H1 (cell line): ENCODE measurements around the gene ZBTB24. TPM values are rescaled to one million over a fixed set of nuclear protein-coding genes. Genes with fewer than 3 reads are reported as not detected.

Experiments used
- CTCF ChIA-PET: fragments of 300-600 bp; sonication (Branson Sonifier 250); formaldehyde crosslinking; loops from one replicate; lab custom pipeline; 2021; ENCODE audit not compliant: partially characterized antibody; lab: Charles Lee
- POLR2A ChIA-PET: fragments of 300-600 bp; sonication (Branson Sonifier 250); formaldehyde crosslinking; loops from one replicate; lab custom pipeline; 2021; ENCODE audit warnings: inconsistent platforms; ENCODE audit not compliant: partially characterized antibody; lab: Charles Lee
- DNase-seq, 2 experiments: peaks; one replicate each; pipeline versions ENCODE4 v3.0.0 to v3.0.0-alpha.2; 2010 to 2022; ENCODE audit warnings: low spot score in 2 of 2, low read depth in 1 of 2, mixed read lengths in 1 of 2
- FAIRE-seq: peaks from 2 replicates; lab custom pipeline; 2011; peaks lifted over from hg19 to GRCh38; lab: Jason Lieb, UNC
- H2AFZ ChIP-seq: 2 replicates; pipeline ENCODE4 v1.8.1; 2012; ENCODE audit warnings: low read length, inconsistent platforms
- H2AK5ac ChIP-seq: 2 replicates; pipeline ENCODE4 v1.6.1; 2013; ENCODE audit warnings: low read depth, low read length
- H2BK120ac ChIP-seq: replicated peaks from 2 replicates; pipeline ENCODE3; 2013; ENCODE audit warnings: low read depth, low read length, inconsistent platforms
- H2BK12ac ChIP-seq: 2 replicates; pipeline ENCODE4 v1.6.1; 2013; ENCODE audit warnings: low read depth, low read length
- H2BK15ac ChIP-seq: 2 replicates; pipeline ENCODE4 v1.6.1; 2013; ENCODE audit warnings: low read length
- H2BK20ac ChIP-seq: 2 replicates; pipeline ENCODE4 v1.6.1; 2013; ENCODE audit warnings: low read length
- H2BK5ac ChIP-seq: 2 replicates; pipeline ENCODE4 v1.6.1; 2013; ENCODE audit warnings: low read depth, low read length
- H3K14ac ChIP-seq: 2 replicates; pipeline ENCODE4 v1.6.1; 2013; ENCODE audit warnings: inconsistent platforms; ENCODE audit not compliant: insufficient read length
- H3K18ac ChIP-seq: 2 replicates; pipeline ENCODE4 v1.6.1; 2013; ENCODE audit warnings: low read length; ENCODE audit errors: extremely low read depth
- H3K23ac ChIP-seq: 2 replicates; pipeline ENCODE4 v1.6.1; 2013; ENCODE audit warnings: inconsistent platforms; ENCODE audit not compliant: insufficient read length
- H3K23me2 ChIP-seq: 2 replicates; pipeline ENCODE4 v1.6.1; 2013; ENCODE audit warnings: low read depth, low read length
- H3K27ac ChIP-seq: 2 replicates; pipeline ENCODE4 v1.6.1; 2011; ENCODE audit warnings: low read depth, low read length, inconsistent platforms
- H3K27me3 ChIP-seq, 4 experiments: replicated peaks in 1 of 4; 1 replicate in 1 of 4; 2 replicates in 3 of 4; pipeline versions ENCODE4 v1.6.1 to v1.8.1; 2011 to 2013; ENCODE audit warnings: low read length in 3 of 4, mild to moderate bottlenecking in 3 of 4, inconsistent platforms in 2 of 4, mixed read lengths in 2 of 4, moderate library complexity in 1 of 4; ENCODE audit not compliant: control insufficient read depth in 3 of 4, insufficient read depth in 3 of 4; ENCODE audit errors: extremely low read depth in 1 of 4
- H3K36me3 ChIP-seq, 4 experiments: 2 replicates each; pipeline versions ENCODE4 v1.6.1 to v1.8.1; 2011 to 2013; ENCODE audit warnings: mild to moderate bottlenecking in 4 of 4, low read length in 3 of 4, moderate library complexity in 2 of 4, control low read depth in 1 of 4, inconsistent platforms in 1 of 4; ENCODE audit not compliant: insufficient read depth in 4 of 4, control insufficient read depth in 2 of 4
- H3K4ac ChIP-seq: replicated peaks from 2 replicates; pipeline ENCODE3; 2013; ENCODE audit warnings: low read length, low read depth, mixed read lengths, inconsistent platforms; ENCODE audit not compliant: insufficient read length
- H3K4me1 ChIP-seq, 4 experiments: replicated peaks in 1 of 4; 1 replicate in 1 of 4; 2 replicates in 3 of 4; pipeline versions ENCODE4 v1.6.1 to v1.8.1; 2011 to 2013; ENCODE audit warnings: low read length in 3 of 4, inconsistent platforms in 2 of 4, mixed read lengths in 1 of 4; ENCODE audit not compliant: insufficient read depth in 4 of 4, control insufficient read depth in 3 of 4
- H3K4me2 ChIP-seq, 2 experiments: 2 replicates each; pipeline versions ENCODE4 v1.6.1 to v1.8.1; 2011 to 2013; ENCODE audit warnings: low read depth in 2 of 2, low read length in 2 of 2, control low read depth in 1 of 2, inconsistent platforms in 1 of 2, mild to moderate bottlenecking in 1 of 2; ENCODE audit not compliant: insufficient read depth in 1 of 2
- H3K4me3 ChIP-seq, 4 experiments: fragments of 200-600, 300-600 bp in 1 of 4; sonication (generic), shearing (Covaris generic), sonication (Bioruptor Twin) in 1 of 4; 2 replicates each; pipeline versions ENCODE4 v1.5.1 to v1.8.1; 2011 to 2016; ENCODE audit warnings: low read length in 4 of 4, low read depth in 3 of 4, control low read depth in 2 of 4, inconsistent platforms in 2 of 4, mild to moderate bottlenecking in 2 of 4, mixed read lengths in 1 of 4, moderate library complexity in 1 of 4; ENCODE audit not compliant: insufficient read depth in 2 of 4; ENCODE audit errors: extremely low read depth in 1 of 4
- H3K56ac ChIP-seq: replicated peaks from 2 replicates; pipeline ENCODE3; 2013; ENCODE audit warnings: low read depth, mild to moderate bottlenecking, mixed read lengths, low read length, inconsistent platforms; ENCODE audit not compliant: insufficient read length
- H3K79me1 ChIP-seq: 2 replicates; pipeline ENCODE4 v1.6.1; 2013; ENCODE audit warnings: low read depth, low read length, control low read depth
- H3K79me2 ChIP-seq, 2 experiments: 2 replicates each; pipeline versions ENCODE4 v1.6.1 to v1.8.1; 2012 to 2013; ENCODE audit warnings: low read length in 2 of 2, mild to moderate bottlenecking in 2 of 2, inconsistent platforms in 1 of 2; ENCODE audit not compliant: insufficient read depth in 2 of 2, control insufficient read depth in 1 of 2
- H3K9ac ChIP-seq, 4 experiments: replicated peaks in 1 of 4; 1 replicate in 1 of 4; 2 replicates in 3 of 4; pipeline versions ENCODE4 v1.6.1 to v1.8.1; 2011 to 2013; ENCODE audit warnings: low read depth in 3 of 4, low read length in 3 of 4, control low read depth in 2 of 4, mild to moderate bottlenecking in 2 of 4, moderate library complexity in 2 of 4, inconsistent platforms in 1 of 4; ENCODE audit errors: extremely low read depth in 1 of 4
- H3K9me3 ChIP-seq, 2 experiments: 2 replicates each; pipeline versions ENCODE4 v1.6.1 to v1.8.1; 2012 to 2013; ENCODE audit warnings: mild to moderate bottlenecking in 2 of 2, moderate library complexity in 2 of 2, control low read depth in 1 of 2, inconsistent platforms in 1 of 2, low read depth in 1 of 2, low read length in 1 of 2, mixed read lengths in 1 of 2; ENCODE audit not compliant: insufficient read depth in 2 of 2
- H4K20me1 ChIP-seq, 2 experiments: replicated peaks in 1 of 2; 2 replicates each; pipeline versions ENCODE3 to v1.8.1; 2011 to 2013; ENCODE audit warnings: inconsistent platforms in 2 of 2, low read length in 2 of 2, mild to moderate bottlenecking in 1 of 2; ENCODE audit not compliant: insufficient read depth in 2 of 2, control insufficient read depth in 1 of 2
- H4K5ac ChIP-seq: 2 replicates; pipeline ENCODE4 v1.6.1; 2013; ENCODE audit warnings: low read length, low read depth, mixed read lengths, inconsistent platforms; ENCODE audit not compliant: insufficient read length
- H4K8ac ChIP-seq: 2 replicates; pipeline ENCODE4 v1.8.0; 2013; ENCODE audit warnings: mild to moderate bottlenecking, moderate library complexity, low read length, inconsistent platforms; ENCODE audit not compliant: insufficient read depth; ENCODE audit errors: extremely low read depth
- H4K91ac ChIP-seq: replicated peaks from 2 replicates; pipeline ENCODE3; 2013; ENCODE audit warnings: low read length, mixed read lengths, inconsistent platforms; ENCODE audit not compliant: insufficient read length
- CBX5 ChIP-seq: fragments of 300-800, 300-1000 bp; sonication (generic); IDR thresholded peaks from 2 replicates; pipeline ENCODE4 v1.7.1; 2016; ENCODE audit warnings: antibody characterized with exemption, low read length, low read depth
- CEBPB ChIP-seq: IDR thresholded peaks from 2 replicates; pipeline ENCODE4 v1.6.1; 2012; ENCODE audit warnings: low read depth, low read length
- HDAC2 ChIP-seq, 2 experiments: fragments of 300-600 bp in 1 of 2; sonication (generic) in 1 of 2; IDR thresholded peaks; 2 replicates each; pipeline ENCODE4 v1.6.1; 2011 to 2012; ENCODE audit warnings: low read depth in 2 of 2, low read length in 2 of 2, mild to moderate bottlenecking in 2 of 2, moderate library complexity in 2 of 2, borderline replicate concordance in 1 of 2, inconsistent platforms in 1 of 2
- NRF1 ChIP-seq: IDR thresholded peaks from 2 replicates; pipeline ENCODE4 v1.6.1; 2011; ENCODE audit warnings: mild to moderate bottlenecking, low read depth, low read length, improper control_type of control experiment
- PHF8 ChIP-seq: fragments of 200-600 bp; sonication (generic); conservative IDR thresholded peaks from 2 replicates; pipeline ENCODE4 v1.7.1; 2012; ENCODE audit warnings: low read depth, mild to moderate bottlenecking, inconsistent platforms, low read length, moderate library complexity
- RAD21 ChIP-seq, 2 experiments: IDR thresholded peaks in 1 of 2; conservative IDR thresholded peaks in 1 of 2; 2 replicates each; pipeline ENCODE4 v1.6.1; 2011; ENCODE audit warnings: low read depth in 2 of 2, low read length in 2 of 2, improper control_type of control experiment in 1 of 2, inconsistent platforms in 1 of 2, mild to moderate bottlenecking in 1 of 2, moderate library complexity in 1 of 2
- WGBS, 2 experiments: shearing (Covaris generic) in 1 of 2; methylation state at CpG; one replicate each; pipeline versions ENCODE4 v1.1.6 to v1.1.7; 2013 to 2015; ENCODE audit warnings: low lambda C conversion rate in 2 of 2, mixed read lengths in 2 of 2, inconsistent platforms in 1 of 2, low coverage in 1 of 2, missing lambda C conversion rate in 1 of 2; ENCODE audit not compliant: insufficient replicate concordance in 2 of 2, insufficient coverage in 1 of 2, insufficient read length in 1 of 2; ENCODE audit errors: extremely low coverage in 1 of 2, missing lambda C conversion rate in 1 of 2; 5-methylcytosine and 5-hydroxymethylcytosine counted together
- polyA plus RNA-seq, 7 experiments: library from polyadenylated mRNA; depleted of rRNA in 3 of 7; stranded (reverse) in 5 of 7; unstranded in 2 of 7; fragments of >200 nt in 5 of 7; fragments of 200-250 nt in 2 of 7; gene quantifications; 1 replicate in 5 of 7; 2 replicates in 1 of 7; 4 replicates in 1 of 7; pipeline versions ENCODE4 v1.2.1 to v1.2.3, GENCODE V29; 2011 to 2013; ENCODE audit warnings: missing spikeins in 2 of 7, mixed read lengths in 2 of 7
- total RNA-seq: library from RNA; stranded (reverse); fragmentation: NEBNext Ultra II Directional; extraction: Animal tissue kit (Norgen Biotek cat#: 25700); gene quantifications from 2 replicates; pipeline ENCODE4 v1.2.1, GENCODE V29; 2021

Gene ZBTB24
- total and polyA plus RNA-seq, 2 of the 8 experiments (the other 6 are each of a cell fraction or from before 2014, with no cell fraction given): 7.5 to 21.0 TPM

DNA sequence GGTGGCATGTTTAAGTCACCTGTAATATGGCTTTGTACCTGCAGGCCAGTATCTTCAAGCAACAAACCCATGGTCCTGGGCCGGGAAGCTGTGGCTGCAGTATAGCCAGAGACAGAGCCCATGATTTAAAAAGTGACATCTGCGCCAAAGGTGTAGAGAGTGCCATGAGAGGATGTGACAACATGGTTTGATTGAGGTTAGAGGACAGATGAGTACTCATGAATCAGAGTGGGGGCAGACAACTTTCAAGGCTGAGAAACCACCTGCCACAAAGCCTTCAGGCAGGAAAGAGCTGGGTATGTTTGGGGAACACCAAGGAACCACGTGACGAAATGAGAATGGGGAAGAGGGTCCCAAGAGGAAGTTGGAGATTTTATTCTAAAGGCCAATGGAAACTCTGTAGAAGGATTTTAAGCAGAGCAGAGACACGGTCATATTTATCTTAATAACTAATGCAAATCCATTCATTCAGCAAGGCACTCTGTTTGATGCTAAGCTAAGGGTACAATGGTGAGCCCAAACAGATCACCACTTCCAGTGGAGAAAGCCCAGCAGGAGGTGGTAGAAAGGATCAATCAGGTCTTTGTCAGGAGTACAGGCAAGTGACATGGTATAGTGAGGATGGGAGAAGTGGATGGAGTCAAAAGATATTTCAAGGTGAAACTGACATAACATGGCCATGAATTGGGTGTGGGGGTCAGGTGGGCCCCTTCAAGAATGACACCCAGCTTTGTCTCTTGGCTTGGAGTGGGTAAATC lies 24.1 kb downstream of the ZBTB24 start:
- DNase-seq (no peak), FAIRE-seq (no peak)
- H2BK20ac ChIP-seq: no peak overlapping the region
- H3K9ac ChIP-seq: no peak overlapping the region
- no peak overlapping the region for H2BK120ac ChIP-seq
- H3K9me3 ChIP-seq: peaks cover 0 to 5% of the 10 kb centered on the region in 2 experiments; a peak in 1 of 4 replicates
- no peak overlapping the region for H3K14ac ChIP-seq
- H3K56ac ChIP-seq: no peak overlapping the region
- H3K4me1 ChIP-seq: peaks cover 4 to 16% (median 11%) of the 10 kb centered on the region in 4 experiments; a peak in 6 of 7 replicates
- H3K4me3 ChIP-seq: no peak overlapping the region
- WGBS, 2 experiments: 88% methylated on average over 5 of the region's 5 CpGs; no CpG with 5 or more reads in 1 of the 2 experiments
- no peak overlapping the region for H4K5ac ChIP-seq
- H3K18ac ChIP-seq: no peak overlapping the region
- CTCF ChIA-PET: interaction anchor here (0.8 to 1.4 kb wide), 2 partner anchors 11 to 271 kb away, joined by 3 to 4 read pairs; no protein-coding TSS in a partner anchor
- H2BK15ac ChIP-seq: no peak overlapping the region
- no peak overlapping the region for H4K8ac ChIP-seq
- H3K27me3 ChIP-seq: no peaks in the 10 kb centered on the region
- peaks cover 0 to 2% of the 10 kb centered on the region in 2 experiments for H4K20me1 ChIP-seq
- H4K91ac ChIP-seq: no peak overlapping the region
- peaks cover 8% of the 10 kb centered on the region for H3K23me2 ChIP-seq
- H3K23ac ChIP-seq: no peak overlapping the region
- no peak overlapping the region for H3K4me2 ChIP-seq
- no peak overlapping the region for H2BK12ac ChIP-seq
- no peak overlapping the region for H3K27ac ChIP-seq
- peaks cover 0 to 32% (median 11%) of the 10 kb centered on the region in 4 experiments; a peak in 7 of 8 replicates for H3K36me3 ChIP-seq
- no peak for TF ChIP-seq HDAC2 (IDR thresholded peaks at IDR 0.05; ENCODE audit: borderline replicate concordance in 1 of 2, low read depth in 2 of 2, low read length in 2 of 2)
- TF ChIP-seq CBX5: no peak
- no peak for TF ChIP-seq NRF1
- TF ChIP-seq PHF8: no peak
- no peak for TF ChIP-seq CEBPB
- no peak for TF ChIP-seq RAD21 (IDR thresholded peaks at IDR 0.05 in 1 of 2, conservative IDR thresholded peaks at IDR 0.05 in 1 of 2; ENCODE audit: low read depth in 2 of 2, low read length in 2 of 2)
- H3K79me1 ChIP-seq: no peaks in the 10 kb centered on the region; the same call in 1 of the 2 replicates
- H3K4ac ChIP-seq: no peak overlapping the region
- H3K79me2 ChIP-seq: peaks cover 0 to 10% of the 10 kb centered on the region in 2 experiments; a peak in 2 of 4 replicates
- H2AK5ac ChIP-seq: no peak overlapping the region
- POLR2A ChIA-PET: interaction anchor here (0.6 to 2.3 kb wide), 4 partner anchors 11 to 45 kb away, joined by 3 to 11 read pairs (median 5); no protein-coding TSS in a partner anchor
- no peak overlapping the region for H2BK5ac ChIP-seq
- no peak overlapping the region for H2AFZ ChIP-seq
